HG03039 (cell line): ENCODE measurements around the gene POLR2J.

Experiments used
- ATAC-seq: cut with Tn5 transposase; IDR thresholded peaks from one replicate; pipeline ENCODE4 v1.9.1; 2021; ENCODE audit warnings: mild to moderate bottlenecking, moderate library complexity; ENCODE audit not compliant: unreplicated experiment

The POLR2J gene

DNA sequence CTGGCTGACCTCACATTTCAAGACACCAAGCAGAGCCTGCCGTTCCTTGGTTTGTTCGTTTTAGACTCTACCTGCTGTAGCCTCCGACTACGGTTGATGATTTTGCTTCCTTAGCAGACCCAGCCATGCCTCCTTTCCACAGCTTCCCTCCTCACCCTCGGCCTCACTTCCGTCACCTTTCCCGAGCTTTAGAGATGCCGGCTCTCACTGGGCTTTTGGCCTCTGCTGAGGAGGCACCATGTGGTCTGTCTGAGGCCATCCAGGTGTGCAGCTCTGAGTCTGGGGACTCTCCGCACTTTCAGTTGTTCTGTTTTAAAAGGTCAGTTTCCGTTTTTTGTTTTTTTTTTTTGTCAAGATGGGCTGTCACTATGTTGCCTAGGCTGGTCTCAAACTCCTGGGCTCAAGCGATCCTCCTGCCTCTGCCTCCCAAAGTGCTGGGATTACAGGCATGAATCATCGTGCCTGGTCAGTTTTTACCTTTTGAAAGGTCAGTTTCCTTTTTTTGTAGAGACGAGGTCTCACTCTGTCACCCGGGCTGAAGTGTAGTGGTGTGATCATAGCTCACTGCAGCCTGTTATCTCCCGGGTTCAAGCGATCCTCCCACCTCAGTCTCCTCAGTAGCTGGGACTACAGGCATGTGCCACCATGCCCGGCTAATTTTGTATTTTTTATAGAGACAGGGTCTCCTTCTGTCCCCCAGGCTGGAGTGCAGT, 33.6 kb downstream of the POLR2J start:
- ATAC-seq: no peak

DNA sequence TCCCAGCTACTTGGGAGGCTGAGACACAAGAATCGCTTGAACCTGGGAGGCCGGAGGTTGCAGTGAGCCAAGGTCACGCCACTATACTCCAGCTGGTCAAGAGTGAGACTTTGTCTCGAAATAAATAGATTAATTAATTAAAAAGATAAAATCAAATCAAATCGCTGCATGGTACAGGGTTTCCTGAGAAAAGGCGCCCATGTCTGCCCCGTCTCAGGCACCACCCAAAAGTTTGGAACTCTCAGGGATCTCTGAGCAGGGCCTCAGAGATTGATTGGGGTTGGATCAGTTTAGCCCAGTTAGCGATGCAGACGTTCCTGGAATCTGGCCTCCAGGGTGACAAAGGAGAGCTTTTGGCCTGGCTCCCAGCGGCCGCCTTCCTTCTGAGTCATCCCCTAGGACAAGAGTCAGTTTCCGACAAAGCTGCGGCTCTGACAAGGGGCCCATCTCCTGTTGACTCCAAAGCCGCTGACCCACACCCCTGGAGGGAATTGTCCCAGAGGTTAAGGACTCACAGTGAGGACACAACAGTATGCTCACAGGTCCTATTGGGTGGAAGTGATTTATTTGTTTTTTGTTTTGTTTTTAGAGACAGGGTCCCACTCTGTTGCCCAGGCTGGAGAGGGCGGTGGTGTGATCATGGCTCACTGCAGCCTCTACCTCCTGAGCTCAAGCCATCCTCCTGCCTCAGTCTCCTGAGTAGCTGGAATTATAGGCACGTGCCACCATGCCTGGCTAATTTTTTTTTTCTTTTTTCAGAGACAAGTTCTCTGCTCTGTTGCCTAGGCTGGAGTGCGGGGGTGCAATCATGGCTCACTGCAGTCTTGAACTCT, 38.5 kb downstream of the POLR2J start:
- ATAC-seq: no peak

DNA sequence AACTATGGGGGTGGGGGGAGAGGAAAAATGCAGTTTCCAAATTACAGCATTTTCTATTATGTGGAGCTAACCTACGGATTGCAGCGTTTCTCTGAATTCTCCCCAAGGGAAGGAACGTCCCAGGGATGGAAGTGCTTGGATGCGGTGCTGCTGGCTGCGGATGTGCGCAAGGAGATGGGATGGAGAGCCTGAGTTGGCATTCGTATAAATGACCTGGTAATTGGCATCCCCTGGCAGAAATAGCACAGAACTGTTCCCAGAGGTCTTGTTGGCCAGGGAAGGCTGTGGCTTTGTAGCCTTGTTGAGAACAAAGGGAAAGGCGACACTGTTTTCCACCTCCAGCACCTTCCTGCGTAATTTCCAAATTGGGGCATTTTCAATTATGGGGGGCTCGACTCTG, 42.6 kb downstream of the POLR2J start:
- no peak for ATAC-seq

DNA sequence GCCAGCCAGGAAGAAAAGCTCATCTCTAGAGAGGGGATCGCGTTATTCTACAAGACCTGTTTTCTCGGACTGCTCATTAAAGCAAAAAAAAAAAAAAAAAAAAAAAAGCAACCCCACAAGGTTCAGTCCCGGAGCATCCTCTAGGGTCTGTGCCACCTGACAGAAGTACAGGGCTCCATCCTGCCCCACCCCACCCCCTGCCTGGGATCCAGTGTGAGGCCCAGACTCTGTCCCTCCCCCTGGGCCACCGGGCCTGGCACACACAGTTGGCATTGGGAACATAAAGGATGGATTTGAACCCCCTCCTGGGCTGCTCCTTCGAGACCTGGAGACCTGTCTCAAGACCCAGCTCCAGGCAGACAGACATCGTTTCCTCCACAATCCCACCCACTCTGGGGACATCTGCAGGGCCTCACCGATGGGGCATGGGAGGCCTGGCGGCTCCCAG, 44.7 kb downstream of the POLR2J start:
- ATAC-seq: no peak

DNA sequence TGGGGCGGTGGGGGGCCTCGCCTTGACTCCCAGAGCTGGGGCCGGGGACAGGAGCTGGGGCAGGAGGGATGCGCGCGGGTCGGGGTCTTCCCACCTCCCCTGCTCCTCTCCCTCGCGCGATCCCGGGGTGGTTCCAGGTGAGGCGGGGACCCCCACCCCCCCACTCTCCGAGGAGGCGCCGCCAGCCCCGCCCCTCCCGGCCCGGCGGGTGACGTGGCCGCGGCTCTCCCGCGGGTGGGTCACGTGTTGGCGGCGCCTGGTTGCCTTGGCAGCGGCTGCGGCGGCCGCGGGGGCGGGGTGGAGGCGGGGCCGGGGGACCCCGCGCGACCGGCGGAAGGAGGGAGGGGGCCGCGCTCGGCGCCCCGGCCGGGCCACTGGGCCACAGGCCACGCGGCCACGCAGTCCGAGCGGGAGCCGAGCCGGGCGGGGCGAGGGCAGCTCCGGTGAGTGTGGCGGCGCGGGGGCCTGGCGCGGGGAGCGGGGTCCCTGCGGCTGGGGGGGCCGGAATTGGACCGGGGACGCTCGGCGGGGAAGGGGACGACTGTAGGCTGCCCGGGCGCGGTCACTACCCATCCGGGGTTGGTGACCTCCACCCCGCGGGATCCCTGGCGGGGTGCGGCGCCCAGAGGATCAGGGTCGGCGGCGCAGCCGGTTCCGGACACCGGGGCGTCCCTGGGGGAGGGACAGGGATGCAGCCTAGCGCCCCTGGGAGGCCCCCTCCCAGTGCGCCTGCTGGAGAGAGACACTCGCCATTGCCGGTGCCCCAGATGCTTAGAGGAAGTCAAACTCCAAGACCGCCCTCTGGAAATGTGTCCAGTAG, 45.3 kb downstream of the POLR2J start, which contains the start of gene ORAI2:
Gene ORAI2 (plus strand): TSS at position 357 of the 820 bp plus-strand sequence. CDS start 5,382 bp downstream, outside the sequence.
- peak; percentile 62 for ATAC-seq

DNA sequence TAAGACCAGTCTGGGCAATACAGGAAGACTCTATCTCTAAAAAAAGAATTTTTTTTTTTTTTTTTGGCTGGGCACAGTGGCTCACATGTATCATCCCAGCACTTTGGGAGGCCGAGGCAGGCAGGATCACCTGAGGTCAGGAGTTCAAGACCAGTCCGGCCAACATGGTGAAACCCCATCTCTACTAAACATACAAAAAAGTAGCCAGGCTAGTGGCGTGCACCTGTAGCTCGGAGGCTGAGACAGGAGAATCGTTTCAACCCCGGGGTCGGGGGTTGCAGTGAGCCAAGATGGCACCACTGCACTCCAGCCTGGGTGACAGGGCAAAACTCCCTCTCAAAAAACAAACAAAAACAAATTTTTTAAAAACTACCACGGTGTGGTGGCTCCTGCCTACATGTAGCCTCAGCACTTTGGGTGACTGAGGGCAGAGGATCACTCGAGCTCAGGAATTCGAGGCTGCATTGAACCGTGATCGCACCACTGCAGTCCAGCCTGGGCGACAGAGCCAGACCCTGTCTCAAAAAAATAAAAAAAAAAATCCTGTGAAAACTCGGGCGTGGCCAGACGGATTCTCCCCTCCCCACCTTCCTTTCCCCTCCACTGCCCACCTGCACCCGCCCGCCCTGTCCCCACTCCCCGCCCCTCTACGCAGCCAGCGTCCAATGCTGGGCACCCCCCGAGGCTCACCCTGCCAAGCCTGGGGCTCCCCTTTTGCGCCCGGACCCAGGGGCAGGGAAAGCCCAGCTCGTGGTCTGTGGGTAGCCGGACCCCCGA, 46.1 kb downstream of the POLR2J start:
- peak; percentile 25 for ATAC-seq

DNA sequence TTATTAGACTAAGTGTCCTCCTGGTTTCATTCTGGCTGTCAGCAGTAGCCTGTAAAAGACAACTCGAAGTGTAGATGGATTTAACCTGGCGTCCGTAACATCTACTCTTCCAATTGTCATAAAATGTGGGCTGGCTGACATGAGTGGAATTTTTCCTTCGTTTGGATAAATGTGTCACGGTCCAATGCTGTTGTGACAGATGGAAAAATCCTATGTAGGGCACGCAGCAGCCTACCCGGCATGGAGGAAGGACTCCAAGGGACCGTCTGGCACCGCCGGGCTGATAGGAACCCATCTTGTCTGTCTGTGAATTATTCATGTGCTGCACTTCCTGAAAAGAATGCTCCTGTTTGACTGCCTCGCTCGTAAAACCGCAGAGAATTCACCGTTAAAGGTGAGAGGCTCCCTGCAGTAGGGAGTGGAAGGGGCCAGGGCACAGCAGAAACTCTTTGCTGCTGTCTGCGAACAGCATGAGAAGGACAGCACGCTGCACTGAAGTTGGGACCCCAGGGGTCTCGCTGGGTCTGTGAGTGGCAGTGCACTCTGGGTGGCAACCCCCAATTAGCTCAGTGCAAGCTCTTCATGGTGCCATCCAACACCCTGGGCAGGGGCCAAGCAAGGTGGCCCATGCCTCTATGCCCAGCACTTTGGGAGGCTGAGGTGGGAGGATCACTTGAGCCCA, 47.0 kb downstream of the POLR2J start:
- ATAC-seq: no peak

DNA sequence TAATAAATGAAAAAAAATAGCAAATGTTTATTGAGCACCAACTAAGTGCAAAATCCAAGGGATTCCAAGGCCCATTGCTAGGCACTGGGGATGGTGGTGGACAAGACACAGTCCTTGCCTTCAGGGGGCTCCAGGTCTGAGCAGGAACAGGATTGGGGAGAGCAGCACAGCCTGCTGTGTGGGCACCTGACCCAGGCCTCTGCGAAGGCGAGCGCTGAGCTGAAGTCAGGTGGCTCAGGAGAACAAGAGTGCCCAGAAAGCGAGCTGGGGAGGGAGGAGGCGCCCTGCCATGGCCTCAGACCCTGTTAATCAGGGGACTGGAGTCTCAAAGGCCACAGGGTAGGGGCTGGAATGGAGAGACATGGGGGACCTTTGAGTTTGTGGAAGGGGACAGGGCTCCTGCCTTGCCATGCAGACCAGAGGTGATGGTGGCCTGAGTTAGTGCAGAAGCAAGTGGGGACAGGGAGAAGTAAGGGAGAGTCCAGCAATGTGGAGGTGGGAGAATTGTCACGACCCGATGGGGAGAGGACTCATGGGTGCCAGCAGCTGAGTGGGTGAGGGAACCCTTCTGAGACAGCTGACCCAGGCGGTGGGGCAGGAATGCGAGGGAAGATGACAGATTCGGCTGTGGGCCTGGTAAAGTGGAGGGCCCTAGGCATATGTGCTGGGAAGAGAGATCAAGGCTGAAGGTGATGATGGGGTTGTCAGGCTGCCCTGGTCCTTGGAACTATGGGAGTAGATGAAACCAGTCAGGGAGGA, 49.4 kb downstream of the POLR2J start:
- ATAC-seq: no peak

DNA sequence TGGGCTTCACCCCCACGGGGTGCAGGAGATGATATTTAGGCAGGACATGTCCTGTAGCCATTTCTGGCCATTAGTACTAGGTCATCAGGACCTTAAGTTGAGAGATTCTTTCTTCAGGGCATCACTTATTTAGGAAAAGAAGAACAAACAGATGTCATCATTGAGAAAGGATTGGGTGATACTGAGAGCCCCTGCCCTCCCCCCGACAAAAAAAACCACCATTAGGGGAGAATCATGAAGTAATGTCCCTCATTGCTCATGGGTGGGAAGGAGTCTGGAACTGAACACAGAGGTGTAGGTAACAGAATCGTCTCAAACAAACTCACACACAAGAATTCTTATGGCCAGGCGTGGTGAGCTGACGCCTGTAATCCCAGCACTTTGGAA, 51.7 kb downstream of the POLR2J start:
- no peak for ATAC-seq

DNA sequence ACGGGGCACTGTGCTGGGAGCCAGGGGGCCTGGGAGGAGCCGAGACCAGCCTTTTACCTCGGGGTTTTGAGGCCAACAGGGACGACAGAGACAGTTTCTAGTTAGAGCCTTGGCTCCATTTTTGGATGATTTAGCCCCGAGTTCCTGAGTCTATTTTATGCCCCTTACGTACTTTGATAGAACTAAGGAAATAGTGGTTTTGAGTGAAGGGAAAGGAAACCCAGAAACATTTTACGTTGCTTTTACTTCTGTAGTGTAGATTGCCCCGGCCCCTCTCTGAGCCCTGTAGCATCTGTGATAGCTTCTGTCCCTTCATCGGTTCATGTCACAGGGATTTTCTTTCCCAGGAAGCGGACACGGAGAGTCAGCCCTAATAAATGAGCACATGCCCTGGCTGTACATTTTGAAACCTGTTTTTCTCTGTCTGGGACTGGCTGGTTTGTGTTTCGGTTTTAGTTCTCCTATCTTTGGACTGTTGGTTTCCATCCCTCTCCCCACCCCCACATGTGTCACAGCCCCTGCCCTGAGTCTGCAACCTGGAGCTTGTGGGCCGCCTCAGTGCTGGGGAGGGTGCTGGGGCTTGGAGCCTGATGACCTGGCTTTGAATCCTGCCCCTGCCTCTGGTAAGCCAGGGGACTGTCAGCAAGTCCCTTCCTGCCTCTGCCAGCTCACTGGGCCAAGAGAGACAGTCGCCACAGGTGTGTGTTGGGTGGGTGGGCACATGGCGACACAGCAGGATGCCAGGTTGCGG, 52.3 kb downstream of the POLR2J start:
- peak; percentile 50 for ATAC-seq

DNA sequence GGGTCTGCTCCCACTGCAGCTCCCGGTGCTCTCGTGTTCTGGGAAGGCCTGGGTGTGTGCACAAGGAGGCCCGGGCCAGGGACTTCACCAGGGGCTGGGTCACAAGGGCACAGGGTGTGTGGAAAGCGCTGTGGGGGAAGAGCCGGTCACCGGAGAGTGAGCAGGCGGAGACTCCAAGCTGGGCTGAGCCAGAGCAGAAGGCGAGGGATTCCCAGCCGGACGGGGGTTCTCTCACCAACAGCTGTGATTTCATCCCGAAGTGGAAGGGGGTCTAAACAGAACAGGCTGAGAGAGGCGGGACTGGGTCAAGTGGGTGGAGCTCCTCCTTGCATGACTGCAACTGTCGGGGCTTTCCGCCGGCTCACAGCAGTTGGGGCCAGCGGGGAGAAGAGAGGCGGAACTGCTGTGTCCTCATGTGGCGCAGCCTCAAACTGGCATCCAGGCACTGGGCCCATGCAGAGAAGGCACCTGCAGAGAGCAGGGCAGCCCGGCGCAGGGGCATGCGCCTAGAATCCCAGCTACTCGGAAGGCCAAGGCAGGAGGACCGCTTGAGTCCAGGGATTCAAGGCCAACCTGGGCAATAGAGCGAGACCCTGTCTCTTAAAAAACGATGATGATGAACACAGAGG, 53.0 kb downstream of the POLR2J start:
- peak; percentile 43 for ATAC-seq

DNA sequence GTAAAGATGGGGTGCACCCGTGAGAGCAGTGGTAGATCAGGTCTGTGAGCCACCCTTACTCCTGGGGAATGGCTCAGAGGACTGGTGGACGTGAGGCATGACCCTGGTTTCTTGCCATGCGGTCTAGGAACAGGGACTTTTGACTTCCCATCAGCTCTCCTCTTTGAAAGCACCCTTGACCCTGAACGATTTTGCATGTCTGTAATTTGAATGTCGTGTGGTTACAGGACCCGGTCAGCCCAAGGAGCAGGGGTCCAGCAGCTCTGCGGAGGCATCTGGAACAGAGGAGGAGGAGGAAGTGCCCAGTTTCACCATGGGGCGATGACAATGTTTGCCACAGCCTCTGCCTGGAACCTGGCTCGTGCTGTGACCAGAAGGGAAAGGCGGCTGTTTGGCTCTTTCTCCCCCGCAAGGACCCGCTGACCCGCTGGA, 53.9 kb downstream of the POLR2J start:
- ATAC-seq: no peak

DNA sequence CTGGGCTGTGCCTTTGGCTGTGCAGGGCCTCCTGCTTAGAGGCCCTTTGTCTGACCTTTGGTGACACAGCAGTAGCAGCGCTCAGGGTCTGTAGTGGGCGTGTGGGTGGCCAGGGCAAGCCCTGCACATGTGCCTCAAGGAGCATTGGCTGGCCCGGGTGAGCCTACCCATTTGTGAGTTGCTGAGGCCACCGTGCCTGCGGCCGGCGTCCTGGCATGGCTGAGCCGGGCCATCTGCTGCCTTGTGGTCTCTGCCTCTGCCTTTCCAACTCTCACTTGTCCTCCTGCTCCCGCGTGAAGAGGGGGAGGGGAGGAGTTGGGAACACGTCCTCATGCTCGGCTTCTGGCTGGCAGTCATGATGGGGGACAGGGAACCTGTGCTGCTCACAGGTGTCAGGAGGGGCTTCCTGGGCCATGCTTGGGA, 54.6 kb downstream of the POLR2J start:
- ATAC-seq: no peak
